OCI-M1 (cell line): ENCODE results near the gene CALML4.
"Not testable (repeated sequence)": the region's sequence is repeated elsewhere in the genome, so short reads cannot be mapped to it uniquely, and the experiment has no call there.

Experiments
- DNase-seq: peaks from one replicate; lab custom pipeline; 2025; lab: John Stamatoyannopoulos, UW

CALML4 gene

DNA sequence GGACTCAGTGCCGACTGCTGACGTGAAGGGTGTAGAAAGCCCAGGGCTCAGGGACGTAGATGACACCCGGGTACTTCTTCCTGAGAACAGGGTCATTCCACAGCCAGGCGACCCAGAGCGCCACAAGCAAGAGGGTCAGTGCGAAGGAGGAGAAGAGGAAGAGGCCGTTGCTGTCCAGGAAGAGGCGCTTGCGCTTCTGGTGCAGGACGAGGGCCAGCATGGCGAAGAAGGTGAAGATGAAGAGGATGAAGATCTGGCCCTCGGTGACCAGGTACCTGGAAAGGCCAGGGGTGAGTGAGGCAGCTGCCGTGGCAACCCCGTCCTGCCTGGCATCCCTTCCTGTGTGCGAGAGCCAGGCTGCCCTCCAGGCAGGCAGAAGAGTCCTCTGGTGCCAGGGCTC, 3.0 kb upstream of the CALML4 start:
- DNase-seq, result no peak

DNA sequence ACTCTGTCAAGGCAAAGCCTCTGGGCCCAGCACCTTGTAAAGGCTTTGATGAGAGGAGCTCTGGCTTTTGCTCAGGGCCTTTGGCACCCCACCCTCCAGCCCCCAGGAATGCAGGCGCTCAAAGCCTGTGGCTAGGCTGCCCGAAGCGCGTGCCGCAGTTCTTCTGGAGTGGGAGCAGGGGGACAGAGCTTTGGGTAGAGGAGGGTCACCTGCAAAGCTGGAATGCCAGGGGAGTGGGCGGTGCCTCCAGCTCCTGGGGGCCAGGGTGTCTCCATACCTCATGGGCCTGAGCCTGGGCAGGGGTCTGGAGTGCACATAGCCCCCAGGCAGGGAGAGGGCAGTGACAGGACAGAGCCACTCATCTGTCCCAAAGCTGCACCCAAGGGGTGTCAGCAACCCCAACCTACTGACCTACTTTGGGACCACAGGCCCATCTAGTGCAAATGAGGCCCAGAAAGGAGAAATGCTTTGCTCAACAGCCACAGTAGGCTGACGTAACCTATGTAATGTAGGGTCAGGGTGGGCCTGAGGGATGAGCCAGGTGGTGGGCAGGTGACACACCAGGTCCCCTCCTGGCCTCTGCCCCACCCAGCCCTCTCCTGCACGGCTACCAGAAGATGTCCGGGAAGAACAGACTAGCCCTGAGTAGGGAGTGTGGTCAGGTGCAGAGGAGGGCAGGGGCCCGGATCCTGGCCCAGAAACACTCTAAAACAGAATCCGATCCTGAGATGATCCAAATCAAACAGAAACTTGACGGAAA, 2.2 kb upstream of the CALML4 start:
- DNase-seq, result no peak

DNA sequence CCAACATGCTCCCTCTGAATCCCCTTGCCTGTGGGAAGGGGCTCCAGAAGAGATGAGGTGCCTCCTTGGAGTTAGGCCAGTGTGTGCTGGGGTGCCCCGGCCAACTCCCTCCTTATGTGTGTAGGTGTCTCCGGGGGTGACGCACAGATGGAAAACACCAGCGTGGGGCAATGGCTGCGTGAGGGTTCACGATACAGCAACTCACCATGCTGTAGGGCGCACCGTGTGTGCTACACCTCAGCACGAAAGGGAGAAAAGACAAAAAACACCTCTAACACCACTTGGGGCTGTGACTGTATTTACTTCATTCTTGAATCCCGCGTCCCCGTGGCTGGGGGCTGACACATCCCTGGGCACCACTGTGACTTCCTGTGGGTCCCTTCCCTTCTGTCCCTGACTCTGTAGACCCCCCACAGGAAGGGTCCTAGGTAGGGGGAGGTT, 1.6 kb upstream of the CALML4 start:
- no peak for DNase-seq

DNA sequence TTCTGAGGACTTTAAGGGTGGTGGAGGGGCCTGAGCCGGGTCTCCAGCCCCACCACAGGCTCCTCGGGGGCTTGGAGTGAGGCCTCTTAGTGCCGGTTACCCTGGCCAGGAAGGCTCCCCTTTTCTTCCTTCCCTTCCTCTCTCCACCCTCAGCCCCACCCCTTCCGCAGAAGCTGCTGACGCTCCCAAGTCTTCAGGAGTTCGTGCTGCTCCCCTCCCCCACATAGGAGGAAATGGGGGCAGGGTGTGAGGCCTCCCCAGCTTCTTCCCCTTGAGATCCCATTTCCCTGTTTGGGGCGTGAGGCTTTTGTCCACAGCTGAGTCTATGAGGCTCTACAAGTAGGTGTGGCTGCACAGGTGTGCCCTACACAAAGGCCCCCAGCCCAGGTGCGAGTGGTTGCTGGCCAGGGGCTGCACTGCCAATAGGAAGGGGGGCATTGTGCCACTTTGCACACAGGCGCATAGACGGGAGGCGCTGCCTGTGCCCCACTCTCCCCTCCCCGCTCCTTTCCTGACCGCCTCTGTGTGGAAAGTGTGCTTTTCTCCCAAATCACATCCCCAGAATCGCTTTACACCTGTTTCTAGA, 915 bp upstream of the CALML4 start:
- DNase-seq, result no peak

DNA sequence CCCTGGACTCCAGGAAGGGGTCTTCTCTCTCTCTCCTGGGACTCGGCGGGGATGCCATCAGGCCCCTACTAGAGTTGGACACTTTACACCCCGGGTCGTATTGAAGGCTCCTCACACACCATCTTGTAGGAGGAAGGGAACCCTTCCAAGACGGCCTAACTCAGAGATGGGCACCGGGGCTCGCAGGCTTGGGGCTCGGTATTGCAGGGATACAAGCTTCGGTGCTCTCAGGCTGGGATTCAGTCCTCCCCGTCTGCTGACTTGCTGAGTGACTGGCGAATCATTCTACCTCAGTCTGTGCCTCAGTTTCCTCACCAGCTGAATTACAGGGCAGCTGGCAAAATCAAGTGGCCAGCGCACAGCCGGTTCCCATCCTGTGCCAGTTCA, 419 bp upstream of the CALML4 start:
- DNase-seq, result no peak

DNA sequence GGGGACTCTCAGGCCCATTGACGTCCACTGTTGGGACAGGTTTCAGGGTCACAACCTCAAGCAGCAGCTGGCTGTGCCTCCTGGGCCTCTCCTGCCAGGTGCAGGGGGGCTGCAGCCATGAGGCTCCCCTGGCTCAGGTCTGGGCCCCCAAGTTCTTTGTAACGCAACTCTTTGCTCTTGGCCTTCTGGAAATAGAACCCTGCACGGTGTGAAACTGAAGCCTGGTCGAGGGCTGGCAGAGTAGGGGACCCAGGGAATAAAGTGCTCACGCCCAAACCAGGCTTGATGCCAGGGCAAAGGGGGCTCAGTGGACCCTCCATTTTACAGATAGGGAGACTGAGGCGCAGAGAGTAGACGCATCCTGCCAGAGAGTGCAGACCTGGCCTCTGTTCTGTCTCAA, 771 bp downstream of the CALML4 start:
- no peak for DNase-seq

DNA sequence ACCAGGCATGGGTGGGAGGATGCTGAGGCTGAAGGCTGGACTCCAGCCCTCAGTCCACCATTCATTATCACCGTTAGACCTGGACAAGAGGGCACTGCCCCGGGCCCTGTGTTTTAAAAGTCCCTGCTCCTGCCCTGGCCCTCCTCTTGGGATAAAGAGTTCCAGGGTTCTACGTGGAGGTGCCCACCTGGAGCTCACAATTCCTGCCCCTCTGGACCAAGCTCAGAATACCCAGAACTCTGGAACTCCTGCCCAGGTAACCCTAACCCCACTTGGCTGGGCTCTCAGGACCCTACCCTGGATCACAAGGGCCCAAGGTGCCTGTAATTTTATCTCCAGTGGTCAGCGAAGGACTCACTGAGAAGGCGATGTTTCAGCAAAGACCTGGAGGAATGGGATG, 1.2 kb downstream of the CALML4 start:
- DNase-seq, result no peak

DNA sequence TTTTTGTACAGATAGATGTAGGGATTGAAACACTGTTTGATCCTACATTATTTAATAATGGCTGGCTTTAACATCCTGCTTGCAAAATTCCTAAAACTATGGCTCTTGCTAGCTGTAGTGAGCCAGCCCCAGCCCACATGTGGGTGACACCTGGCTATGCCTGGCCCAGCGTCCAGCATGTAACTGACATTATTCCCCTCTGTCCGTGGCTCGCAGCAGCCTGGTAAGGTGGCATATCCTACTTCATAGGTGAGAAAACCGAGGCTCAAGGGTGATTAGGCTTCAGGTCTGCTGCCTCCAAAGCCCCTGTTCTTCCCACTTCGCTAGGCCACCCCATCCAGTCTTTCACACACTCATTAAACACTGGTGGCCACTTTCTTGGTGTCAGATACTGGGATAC, 1.6 kb downstream of the CALML4 start:
- no peak for DNase-seq

DNA sequence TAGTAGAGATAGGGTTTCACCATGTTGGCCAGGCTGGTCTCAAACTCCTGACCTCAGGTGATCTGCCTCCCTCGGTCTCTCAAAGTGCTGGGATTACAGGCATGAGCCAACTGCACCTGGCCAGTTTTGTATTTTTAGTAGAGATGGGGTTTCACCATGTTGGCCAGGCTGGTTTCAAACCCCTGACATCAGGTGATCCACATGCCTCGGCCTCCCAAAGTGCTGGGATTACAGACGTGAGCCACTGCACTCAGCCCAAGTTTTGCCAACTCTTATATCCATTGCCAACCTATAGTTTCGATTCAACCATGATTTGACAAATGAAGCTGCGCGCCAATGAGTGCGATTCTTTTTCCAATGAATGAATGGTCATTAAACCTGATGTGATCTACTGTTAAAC, 2.1 kb downstream of the CALML4 start:
- DNase-seq, result not testable (repeated sequence)

DNA sequence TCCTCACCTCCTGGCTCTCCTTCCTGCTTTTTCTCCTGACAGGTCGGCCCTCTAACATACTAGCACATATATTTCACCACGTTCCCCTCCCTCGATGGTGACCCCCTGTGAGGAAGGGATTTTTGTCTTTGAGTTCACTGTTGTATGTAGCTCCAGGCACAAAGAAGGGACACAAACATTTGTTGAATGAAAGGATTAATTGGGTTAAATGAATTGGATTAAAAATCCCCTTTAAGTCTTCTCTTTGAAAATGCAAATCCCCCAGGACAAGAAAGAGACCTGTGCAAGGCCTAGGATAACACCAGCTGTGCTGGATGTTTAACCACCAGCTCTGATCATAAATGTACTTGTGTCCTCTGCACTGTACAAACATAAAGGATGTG, 3.3 kb downstream of the CALML4 start:
- DNase-seq, result no peak

DNA sequence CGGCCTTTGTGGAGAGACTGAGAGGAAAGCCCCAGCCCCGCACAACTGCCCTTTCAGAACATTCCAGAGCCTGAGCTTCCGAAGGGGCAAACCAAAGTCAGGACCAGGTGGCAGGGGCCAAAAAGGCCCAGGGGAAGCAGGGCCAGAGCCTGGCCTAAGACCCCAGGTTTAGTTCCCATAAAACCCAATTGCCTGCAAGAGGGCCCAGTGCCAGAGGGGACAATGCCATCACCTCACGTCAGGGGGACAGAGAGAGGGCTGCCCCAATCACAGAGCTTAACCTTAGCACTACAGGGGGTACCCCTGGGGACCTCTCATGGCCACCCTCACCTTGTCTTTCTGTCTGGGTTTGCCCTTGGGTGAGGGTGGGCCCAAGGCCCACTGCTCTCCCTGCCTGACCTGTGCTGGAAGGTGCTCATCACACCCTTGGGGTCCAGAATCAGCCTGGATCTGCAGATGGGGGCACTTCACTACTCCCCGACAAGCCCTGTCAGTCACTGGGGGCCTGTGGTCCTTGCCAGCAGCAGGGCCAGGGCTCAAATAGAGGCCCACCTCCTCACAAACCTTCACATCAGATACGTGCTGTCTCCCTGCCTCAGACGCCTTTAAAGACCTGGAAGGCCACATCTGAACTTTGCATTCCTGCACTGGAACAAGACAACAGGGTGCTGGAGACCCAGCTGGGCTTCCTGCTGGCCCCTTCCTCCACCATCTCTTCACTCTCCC, 3.8 kb downstream of the CALML4 start:
- no peak for DNase-seq

DNA sequence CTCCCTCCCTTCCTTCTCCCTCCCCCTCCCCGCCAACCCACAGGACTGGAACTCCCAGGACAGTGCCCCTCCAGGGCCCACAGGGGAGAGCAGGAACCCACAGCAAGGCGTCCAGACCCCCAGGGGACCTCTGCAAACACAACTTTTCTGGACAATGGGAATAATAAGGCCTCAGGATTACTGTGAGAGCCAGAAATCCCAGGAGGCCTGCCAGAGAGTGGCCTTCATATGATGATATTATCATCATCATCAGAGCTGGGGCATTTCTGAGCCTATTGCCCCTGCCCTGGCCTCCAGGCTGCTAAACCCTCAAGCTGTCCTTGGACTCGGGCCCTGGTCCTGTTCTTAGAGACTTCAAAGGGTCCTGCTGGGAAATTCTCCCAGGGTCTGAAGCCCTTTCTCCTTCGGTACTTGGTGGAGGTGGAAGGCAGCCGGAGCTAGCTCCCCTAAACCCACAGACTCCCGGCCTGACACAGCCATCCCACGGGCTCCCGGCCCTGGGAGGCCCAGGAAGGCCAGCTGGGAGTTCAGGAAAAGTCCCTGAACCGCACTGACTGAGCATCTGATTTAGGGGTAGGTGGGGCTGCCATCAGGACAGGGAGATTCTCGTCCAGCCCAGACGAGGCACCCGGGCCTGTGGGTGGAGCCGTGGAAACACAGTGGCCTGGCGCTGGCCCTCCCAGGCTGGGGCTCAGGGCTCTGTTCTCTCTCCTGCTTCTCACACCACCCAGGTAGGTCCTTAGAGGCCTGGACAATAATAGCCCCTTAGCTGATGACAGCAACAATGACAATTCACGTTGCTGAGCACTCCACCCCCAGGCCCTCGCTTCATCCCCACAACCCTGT, 4.9 kb downstream of the CALML4 start:
- DNase-seq, result no peak

DNA sequence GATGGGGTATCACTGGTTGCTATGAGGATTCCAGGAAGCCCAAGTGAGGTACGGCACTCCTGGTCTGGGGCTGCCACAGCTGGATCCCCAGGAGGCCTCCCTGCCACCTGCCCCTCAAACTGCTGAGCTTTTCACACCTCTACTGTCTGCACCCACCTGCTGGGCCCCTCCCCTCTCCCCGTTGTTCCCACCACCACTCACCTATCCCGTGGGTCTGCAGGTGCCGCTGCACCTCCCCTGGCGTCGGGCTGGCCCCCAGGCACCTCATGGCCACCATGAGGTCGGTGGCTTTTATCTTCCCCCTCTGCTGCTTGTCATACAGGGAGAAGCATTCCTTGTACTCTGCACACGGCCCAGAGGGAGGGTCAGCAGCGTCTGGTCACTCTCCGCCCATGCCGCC, 5.8 kb downstream of the CALML4 start:
- DNase-seq, result no peak

DNA sequence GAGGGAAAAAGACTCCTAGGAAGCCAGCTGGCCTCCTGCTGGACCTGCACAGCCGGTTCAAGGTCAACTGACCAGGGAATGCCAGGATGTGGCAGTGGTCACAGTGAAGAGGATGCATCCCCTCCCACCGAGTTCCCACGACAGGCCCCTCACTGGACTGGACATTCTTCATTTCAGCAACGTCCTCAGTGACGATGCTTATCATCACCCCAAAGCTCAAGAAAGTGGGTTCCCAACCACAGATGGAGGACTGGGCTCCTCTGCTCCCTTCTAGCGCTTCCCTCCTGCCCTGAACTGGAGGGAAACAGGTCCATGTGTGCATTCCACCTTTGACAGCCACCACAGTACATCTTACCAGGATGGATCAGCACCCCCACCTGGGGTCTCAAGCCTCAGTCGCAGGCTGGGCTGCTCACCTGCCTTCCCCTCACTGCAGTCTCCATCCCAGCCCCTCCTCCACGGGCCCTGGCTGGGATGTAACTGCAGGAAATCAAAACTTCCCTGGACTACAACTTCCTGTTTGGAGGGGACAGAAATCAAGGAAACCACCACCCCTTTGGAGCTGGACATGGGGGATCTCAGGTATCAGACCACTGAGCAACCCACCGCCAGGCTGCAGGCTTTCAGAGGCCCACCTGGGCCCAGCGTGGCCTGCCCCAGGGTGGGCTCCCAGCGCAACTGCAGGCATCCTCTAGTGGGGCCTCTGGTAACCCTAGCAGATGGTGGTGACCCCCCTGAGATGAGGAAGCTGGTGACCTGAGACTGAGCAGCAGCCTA, 7.3 kb downstream of the CALML4 start:
- DNase-seq, result no peak

DNA sequence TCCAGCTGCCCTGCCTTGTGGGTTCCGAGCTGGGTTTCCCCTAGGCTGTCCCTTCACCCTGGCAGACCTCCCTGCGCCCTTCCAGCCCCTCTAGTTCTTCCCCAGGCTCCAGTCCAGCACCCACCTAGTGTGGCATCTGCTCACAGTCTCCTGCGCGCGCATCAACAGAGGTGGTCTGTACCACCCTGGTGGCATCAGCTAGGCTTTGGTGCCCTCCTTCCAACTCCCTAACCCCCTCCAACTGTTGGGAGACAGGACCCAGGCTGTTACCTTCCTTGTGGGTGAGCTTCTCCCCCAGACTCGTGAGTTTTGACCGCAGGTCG, 8.0 kb downstream of the CALML4 start:
- no peak for DNase-seq

DNA sequence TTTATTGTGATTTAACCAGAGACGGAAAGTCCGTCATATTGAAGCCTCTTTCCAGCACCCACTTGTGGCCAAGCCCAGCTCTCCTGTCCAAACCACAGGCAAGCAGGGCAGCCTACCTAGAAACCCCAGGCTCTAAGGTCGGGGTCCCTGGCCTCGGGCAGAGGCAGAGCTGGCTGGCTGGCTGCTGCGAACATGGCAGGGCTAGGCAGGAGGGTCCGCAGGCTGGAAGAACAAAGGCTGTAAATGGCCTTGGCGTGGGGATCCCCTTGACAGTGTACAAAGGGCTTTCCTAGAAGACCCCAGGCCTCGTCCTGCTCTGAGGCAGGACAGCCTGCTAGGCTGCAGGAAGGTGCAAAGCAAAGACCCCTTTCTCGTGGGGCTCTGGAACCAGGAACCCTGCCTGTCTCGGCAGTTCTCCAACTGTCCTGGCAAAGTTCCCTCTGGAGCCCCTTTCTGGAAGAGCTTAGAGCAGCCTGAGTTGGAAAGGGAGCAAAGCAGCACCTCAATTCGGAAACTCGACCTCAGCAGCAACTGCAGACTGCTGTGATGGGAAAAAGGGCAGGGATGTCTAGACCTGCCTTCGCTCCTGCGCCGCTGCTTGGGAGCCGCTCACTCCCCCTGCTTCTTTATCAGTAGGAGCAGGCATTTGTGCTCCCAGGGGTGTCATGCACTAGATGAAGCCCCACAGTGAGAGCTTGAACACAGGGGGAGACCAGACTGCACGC, 8.5 kb downstream of the CALML4 start:
- no peak for DNase-seq

DNA sequence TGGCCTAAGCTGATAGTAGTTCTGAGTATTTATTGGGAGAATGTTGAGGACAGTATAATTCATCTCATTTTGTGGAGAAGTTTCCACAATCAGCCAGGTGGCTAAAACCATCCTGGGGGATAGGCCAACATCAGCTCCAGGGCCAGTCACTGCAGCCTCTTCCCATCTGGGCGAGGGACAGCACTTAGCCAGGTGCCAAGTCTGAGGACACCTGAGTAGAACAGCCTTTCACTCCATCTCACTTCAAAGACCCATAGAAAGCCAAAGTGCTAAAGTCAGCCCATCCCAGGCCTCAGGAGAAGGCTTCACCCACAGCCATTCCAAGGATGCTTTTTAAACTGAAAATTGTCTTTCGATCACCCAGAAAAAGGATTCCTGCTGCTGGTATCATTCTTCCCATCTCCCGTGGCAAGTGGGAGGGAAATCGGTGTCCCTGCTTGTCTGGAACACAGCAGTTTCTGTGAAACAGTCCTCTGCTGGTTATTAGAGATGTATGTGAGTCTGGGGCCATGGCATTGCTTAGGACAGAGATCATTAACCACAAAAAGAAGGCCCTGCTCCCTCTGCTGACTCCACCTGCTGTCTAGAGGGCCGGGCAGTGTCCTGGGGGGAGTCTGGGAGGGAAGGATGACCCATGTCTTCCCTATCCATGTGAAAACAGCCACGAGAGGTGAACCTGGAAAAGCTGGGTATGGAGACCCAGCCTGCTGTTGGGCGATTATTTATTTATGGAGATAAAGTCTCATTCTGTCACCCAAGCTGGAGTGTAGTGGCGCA, 9.6 kb downstream of the CALML4 start:
- DNase-seq, result no peak

DNA sequence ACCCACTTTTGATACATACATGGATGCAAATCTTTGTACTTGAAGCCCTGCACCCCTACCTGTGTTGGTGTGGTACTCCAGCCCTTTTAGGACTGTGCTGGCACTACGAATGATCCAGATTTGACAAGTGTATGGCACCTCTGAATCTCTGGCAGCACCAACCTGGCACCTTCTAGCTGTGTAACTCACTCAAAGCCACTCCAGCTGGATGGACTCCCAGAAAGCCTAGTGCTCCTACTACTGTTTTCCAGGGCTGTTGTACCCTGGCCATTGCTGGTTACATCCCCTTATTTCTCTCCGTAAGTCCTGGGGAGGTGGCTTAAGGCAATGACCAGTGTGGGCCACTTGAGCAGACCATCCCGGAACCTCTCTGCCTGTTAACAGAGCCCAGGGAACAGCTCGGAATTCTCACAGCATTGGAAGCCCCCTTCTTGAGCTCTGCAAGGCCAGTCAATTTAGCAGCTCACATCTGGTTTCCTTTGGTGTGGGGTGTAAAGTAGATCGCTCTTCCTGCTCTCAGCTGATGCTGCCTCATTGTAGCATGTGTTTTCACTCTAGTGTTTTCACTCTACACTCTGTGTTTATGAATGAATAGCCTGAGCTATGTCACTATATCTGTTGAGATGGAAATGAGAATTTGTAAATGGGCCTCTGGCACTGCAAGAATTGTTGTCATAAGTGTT, 12.2 kb downstream of the CALML4 start:
- no peak for DNase-seq

DNA sequence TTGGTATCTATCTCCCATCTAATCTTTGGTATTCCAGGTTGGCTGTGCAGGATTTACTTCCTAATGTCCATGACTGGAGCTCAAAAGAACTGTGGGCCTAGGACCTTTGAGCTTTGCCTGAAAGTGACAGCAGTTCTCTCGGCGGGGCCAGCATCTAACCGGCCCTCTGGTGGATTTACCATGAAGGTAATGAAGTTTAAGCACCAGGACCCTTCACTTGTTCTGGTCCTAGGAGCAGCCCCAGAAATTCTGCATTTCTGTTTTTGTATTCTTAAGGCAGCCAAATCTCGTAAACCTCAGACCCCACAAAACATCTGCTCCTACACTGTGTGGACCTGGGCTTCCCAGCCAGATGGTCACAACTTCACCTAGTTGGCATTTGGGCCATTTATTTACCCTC, 13.0 kb downstream of the CALML4 start:
- DNase-seq, result no peak

DNA sequence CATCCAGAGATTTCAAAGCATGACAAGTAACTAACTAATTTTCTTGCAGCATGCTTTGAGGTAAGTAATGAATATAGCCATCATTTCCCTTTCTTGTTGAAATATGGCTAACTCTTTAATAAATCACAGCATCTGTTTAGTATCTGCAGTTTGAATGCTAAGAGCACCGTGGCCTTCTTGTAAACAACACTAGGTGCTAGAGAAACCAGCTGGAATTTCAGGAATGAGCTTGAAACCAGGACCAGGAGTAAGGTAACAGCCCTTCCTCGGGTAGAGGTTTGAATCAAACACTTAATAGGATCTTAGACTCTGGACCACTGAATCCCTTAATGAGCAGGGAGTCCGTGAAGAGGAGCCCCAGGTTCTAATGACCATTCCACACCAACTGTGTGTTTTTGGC, 13.6 kb downstream of the CALML4 start:
- no peak for DNase-seq
